HG02759 (cell line): ENCODE data around the gene UBN1.
"Not testable (repeated sequence)": the region's sequence is repeated elsewhere in the genome, so short reads cannot be mapped to it uniquely, and the experiment has no call there.

Source experiments
- ATAC-seq: cut with Tn5 transposase; IDR thresholded peaks from one replicate; pipeline ENCODE4 v1.9.1; 2021; ENCODE audit warnings: mild to moderate bottlenecking, moderate library complexity; ENCODE audit not compliant: unreplicated experiment

Gene UBN1

DNA sequence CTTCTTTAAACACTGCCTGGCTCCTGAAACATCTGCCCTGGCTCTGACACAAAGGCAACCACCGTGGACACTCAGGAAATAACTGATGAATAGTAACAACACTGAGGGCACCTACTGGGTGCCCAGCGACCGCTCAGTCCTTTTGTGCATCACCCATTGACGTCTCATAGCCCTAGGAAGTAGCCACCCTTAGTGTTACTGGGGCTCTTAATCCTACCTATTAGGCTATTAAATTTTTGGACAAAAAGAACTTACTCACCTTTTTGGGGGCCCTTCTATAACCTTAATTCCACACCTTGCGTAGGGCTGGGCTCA lies 78.0 kb downstream of the UBN1 start:
- no peak for ATAC-seq

DNA sequence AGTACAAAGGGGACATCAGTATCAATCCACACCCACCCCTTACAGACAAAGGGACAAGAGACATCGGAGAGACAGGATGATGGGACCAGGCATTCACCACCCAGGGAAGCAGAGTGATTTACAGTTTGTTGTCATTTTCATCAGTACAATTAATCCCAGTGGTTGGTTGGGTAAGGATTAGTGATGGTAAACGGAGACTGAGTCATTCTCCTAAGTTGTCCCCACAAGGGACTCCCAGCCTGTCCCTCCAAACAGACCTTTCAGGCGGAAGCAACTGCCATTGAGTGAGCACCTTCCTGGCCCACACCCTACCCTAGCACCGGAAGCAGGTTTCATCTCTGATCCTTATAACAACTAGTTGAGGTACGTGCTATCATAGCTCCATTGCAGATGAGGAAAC lies 78.5 kb downstream of the UBN1 start:
- no peak for ATAC-seq

DNA sequence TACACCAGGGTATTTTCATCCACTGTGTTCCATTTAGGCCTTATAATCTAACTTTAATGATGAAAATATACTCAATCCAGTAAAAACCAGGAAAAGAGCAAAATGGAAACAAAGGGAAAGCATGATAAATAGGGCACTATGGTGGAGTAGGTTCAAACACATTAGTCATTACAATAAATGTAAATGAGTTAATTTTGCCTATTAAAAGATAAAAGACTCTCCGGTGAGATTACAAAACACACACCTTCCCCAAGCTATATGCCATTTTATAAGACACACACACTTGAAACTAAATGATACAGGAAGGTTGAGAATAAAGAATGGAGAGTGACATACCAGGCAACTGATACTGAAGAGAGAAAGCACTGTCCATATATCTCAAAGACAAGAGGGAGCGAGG lies 79.6 kb downstream of the UBN1 start:
- ATAC-seq: no peak

DNA sequence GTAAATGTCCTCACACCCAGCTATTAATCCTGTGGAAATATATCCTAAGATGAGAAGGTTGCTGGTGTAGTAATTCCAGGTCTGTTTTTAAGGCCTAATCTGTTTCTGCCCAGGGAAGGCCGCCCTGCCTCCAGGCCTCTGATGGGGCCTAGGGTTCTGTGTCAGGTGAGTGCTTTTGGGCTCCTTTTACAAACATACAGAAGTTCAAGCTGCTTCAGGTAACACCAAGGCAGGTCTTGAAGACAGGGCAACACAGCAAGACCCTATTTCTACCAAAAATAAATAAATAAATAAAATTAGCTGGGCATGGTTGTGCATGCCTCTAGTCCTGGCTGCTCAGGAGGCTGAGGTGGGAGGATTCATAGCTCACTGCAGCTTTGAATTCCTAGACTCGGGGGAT lies 80.4 kb downstream of the UBN1 start:
- no peak for ATAC-seq

DNA sequence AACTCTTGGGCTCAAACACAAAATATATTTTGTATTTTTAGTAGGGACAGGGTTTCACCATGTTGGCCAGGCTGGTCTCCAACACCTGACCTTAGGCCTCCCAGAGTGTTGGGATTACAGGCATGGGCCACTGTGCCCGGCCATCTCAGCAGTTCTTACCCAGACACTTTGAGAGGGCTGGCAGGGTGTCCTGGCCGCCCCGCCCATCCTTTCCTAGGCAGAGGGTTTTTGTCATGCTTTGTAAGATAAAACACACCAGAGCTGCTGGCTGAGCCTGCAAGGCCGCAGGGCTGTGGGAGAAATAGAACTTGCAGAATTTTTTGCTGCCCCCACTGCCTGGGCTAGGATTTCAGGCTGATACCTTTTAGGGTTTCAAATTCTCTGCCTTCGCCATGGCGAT lies 80.9 kb downstream of the UBN1 start:
- no peak for ATAC-seq

DNA sequence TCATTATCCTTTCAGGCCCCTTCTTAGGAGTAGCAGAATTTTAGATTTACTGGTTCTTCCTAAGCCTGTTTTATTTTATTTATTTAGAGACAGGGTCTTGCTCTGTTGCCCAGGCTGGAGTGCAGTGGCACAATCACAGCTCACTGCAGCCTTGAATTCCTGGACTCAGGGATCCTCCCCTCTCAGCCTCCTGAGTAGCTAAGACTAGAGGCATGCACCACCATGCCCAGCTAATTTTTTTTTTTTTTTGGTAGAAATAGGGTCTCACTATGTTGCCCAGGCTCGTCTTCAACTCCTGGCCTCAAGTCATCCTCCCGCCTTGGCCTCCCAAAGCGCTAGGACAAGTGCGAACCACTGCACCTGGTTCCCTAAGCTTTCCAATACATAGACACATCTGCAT lies 82.3 kb downstream of the UBN1 start:
- ATAC-seq: not testable (repeated sequence)

DNA sequence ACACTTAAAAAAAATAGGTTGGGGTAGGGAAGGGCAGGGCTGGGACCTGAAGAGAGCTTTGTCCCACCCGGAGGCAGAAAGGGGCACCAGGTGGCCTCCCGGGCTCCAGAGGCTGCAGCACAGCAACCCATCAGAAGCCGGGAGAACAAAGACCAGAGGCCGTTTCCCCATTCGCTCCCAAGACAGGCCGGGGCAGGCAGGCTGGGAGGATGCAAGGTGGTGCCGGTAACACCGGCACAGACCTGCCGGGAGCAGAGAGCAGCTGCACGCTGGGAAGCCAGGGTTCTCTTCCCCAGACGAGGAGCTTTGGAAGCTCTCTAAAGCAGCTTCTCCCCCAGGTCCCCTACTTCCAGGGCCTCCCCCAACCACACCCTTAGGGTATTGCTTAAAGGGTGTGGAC lies 84.1 kb downstream of the UBN1 start:
- no peak for ATAC-seq
